Sigmoid colon (tissue), 7 donors: ENCODE results near the gene PHKG2. TPM values are rescaled to one million over a fixed set of nuclear protein-coding genes. Genes with fewer than 3 reads are reported as not detected.
"Not testable (repeated sequence)": the region's sequence is repeated elsewhere in the genome, so short reads cannot be mapped to it uniquely, and the experiment has no call there.

Source experiments
- DNase-seq: peaks from one replicate; pipeline ENCODE4 v3.0.0-alpha.2; 2019
- H3K27ac ChIP-seq, 4 donors: fragments of 200-600 bp; sonication (generic); one replicate each; pipeline ENCODE4 v1.5.1; 2016 to 2019; ENCODE audit warnings: mild to moderate bottlenecking in 1 of 4
- H3K27me3 ChIP-seq, 3 donors: fragments of 200-600 bp; sonication (generic); one replicate each; pipeline ENCODE4 v1.5.1; 2019; ENCODE audit warnings: mild to moderate bottlenecking in 1 of 3
- H3K36me3 ChIP-seq, 4 donors: fragments of 200-600 bp; sonication (generic); one replicate each; pipeline ENCODE4 v1.5.1; 2016 to 2019
- H3K4me1 ChIP-seq, 4 donors: fragments of 200-600 bp; sonication (generic); one replicate each; pipeline ENCODE4 v1.5.1; 2017 to 2019
- H3K4me3 ChIP-seq, 4 donors: fragments of 200-600 bp; sonication (generic); one replicate each; pipeline ENCODE4 v1.5.1; 2017 to 2019; ENCODE audit warnings: mild to moderate bottlenecking in 2 of 4, moderate library complexity in 1 of 4
- H3K9me3 ChIP-seq, 4 donors: fragments of 200-600 bp in 3 of 4; sonication (generic) in 3 of 4; one replicate each; pipeline versions ENCODE4 v1.5.1 to v1.6.1; 2013 to 2019
- CTCF ChIP-seq, 4 experiments: fragments of 450-650 bp in 3 of 4; fragments of 200-600 bp in 1 of 4; IDR thresholded peaks; one replicate each; pipeline ENCODE4 v1.5.1; 2016 to 2019; ENCODE audit warnings: antibody characterized with exemption in 4 of 4, mild to moderate bottlenecking in 3 of 4, moderate library complexity in 2 of 4
- EP300 ChIP-seq, 4 donors: sonication (generic); formaldehyde crosslinking; IDR thresholded peaks; one replicate each; pipeline ENCODE4 v1.6.1; 2017; ENCODE audit warnings: antibody characterized with exemption in 4 of 4
- POLR2A ChIP-seq, 2 donors: fragments of 450-650 bp; IDR thresholded peaks; one replicate each; pipeline ENCODE4 v1.6.1; 2016; ENCODE audit warnings: antibody characterized with exemption in 2 of 2, mild to moderate bottlenecking in 2 of 2, moderate library complexity in 2 of 2
- POLR2AphosphoS5 ChIP-seq, 4 donors: sonication (generic); formaldehyde crosslinking; IDR thresholded peaks; one replicate each; pipeline ENCODE4 v1.6.1; 2017; ENCODE audit warnings: antibody characterized with exemption in 4 of 4
- WGBS, 2 donors: extraction: QIAGEN DNeasy Blood & Tissue Kit; methylation state at CpG; one replicate each; pipeline ENCODE4 v1.1.7; 2013; 5-methylcytosine and 5-hydroxymethylcytosine counted together
- intact Hi-C: fragments of 100-400 bp; cut with DNase I; formaldehyde crosslinking; loops from one replicate; pipeline ENCODE4 v1.15.1; 2023
- polyA plus RNA-seq, 3 donors: library from polyadenylated mRNA; stranded (reverse); fragments of 200-250 nt; gene quantifications; one replicate each; pipeline ENCODE4 v1.2.3, GENCODE V29; 2013
- total RNA-seq, 4 donors: library from RNA; depleted of rRNA; stranded (reverse); fragments of >200 nt; gene quantifications; one replicate each; pipeline ENCODE4 v1.1.0, GENCODE V29; 2016
- donor health status: healthy with polysubstance abuse.
- donor health status: Bipolar disorder and iron deficiency.
- donor health status: healthy.

The PHKG2 gene
- total and polyA plus RNA-seq, 7 donors: 19.2 to 45.0 (median 23.8) TPM

- WGBS, 2 donors: 87 to 92% methylated on average over 5 of the region's 5 CpGs
- no peak for DNase-seq
- H3K36me3 ChIP-seq: peaks cover 38 to 59% (median 55%) of the 10 kb centered on the region in 4 donors
- no peak overlapping the region for H3K27ac ChIP-seq
- intact Hi-C loops: loop anchor here (2.0 kb wide), 1 partner anchor 18 kb away; no protein-coding TSS in a partner anchor
- H3K27me3 ChIP-seq: no peaks in the 10 kb centered on the region
- TF ChIP-seq POLR2A (IDR thresholded peaks at IDR 0.05) (no peak), EP300 (IDR thresholded peaks at IDR 0.05) (no peak), CTCF (IDR thresholded peaks at IDR 0.05) (no peak), POLR2AphosphoS5 (IDR thresholded peaks at IDR 0.05) (no peak)
- H3K4me3 ChIP-seq: no peak overlapping the region
- peaks cover 0 to 26% (median 20%) of the 10 kb centered on the region in 4 donors for H3K4me1 ChIP-seq
- H3K9me3 ChIP-seq: no peaks in the 10 kb centered on the region
These were observed 47.3 kb upstream of the PHKG2 start for GRCh38 chr16:30700971-30701370.

GRCh38 chr16:30703071-30703470 is 45.2 kb upstream of the PHKG2 start:
- H3K27ac ChIP-seq, intact Hi-C loops, DNase-seq, H3K4me3 ChIP-seq, H3K27me3 ChIP-seq, H3K9me3 ChIP-seq: not testable (repeated sequence)
- peaks cover 50 to 80% (median 76%) of the 10 kb centered on the region in 4 donors for H3K36me3 ChIP-seq
- H3K4me1 ChIP-seq: peaks cover 0 to 19% (median 17%) of the 10 kb centered on the region in 4 donors
- WGBS, 2 donors: 92 to 94% methylated on average over 12 of the region's 12 CpGs

- WGBS, 2 donors: 96 to 97% methylated on average over 10 of the region's 10 CpGs
- no peak for DNase-seq
- Histone ChIP-seq H3K4me1 (peaks cover 0 to 19% (median 17%) of the 10 kb centered on the region in 4 donors), H3K27ac (no peak overlapping the region), H3K9me3 (no peaks in the 10 kb centered on the region), H3K4me3 (no peak overlapping the region), H3K36me3 (peaks cover 54 to 89% (median 85%) of the 10 kb centered on the region in 4 donors), H3K27me3 (no peaks in the 10 kb centered on the region)
- intact Hi-C loops: no loop called here
- no peak for TF ChIP-seq POLR2A (IDR thresholded peaks at IDR 0.05)
- TF ChIP-seq POLR2AphosphoS5 (IDR thresholded peaks at IDR 0.05): no peak
- TF ChIP-seq CTCF (IDR thresholded peaks at IDR 0.05): no peak
- TF ChIP-seq EP300 (IDR thresholded peaks at IDR 0.05): no peak
These were observed 44.3 kb upstream of the PHKG2 start for GRCh38 chr16:30703971-30704370.

GRCh38 chr16:30706046-30706445 is 42.2 kb upstream of the PHKG2 start:
- Histone ChIP-seq H3K36me3 (peaks cover 65 to 99% (median 97%) of the 10 kb centered on the region in 4 donors), H3K4me1 (no peaks in the 10 kb centered on the region), H3K27me3 (no peaks in the 10 kb centered on the region), H3K27ac (no peak overlapping the region), H3K9me3 (no peaks in the 10 kb centered on the region), H3K4me3 (no peak overlapping the region)
- intact Hi-C loops: no loop called here
- TF ChIP-seq CTCF (IDR thresholded peaks at IDR 0.05): no peak
- TF ChIP-seq POLR2AphosphoS5 (IDR thresholded peaks at IDR 0.05): no peak
- no peak for TF ChIP-seq POLR2A (IDR thresholded peaks at IDR 0.05)
- TF ChIP-seq EP300 (IDR thresholded peaks at IDR 0.05): no peak
- no peak for DNase-seq
- WGBS, 2 donors: 95 to 96% methylated on average over 6 of the region's 6 CpGs

GRCh38 chr16:30710971-30711370 is 37.3 kb upstream of the PHKG2 start:
- no peaks in the 10 kb centered on the region for H3K9me3 ChIP-seq
- no peak for DNase-seq
- 95 to 98% methylated on average over 4 of the region's 4 CpGs for WGBS, 2 donors
- H3K4me3 ChIP-seq: no peak overlapping the region
- H3K36me3 ChIP-seq: peaks cover 64 to 100% (median 96%) of the 10 kb centered on the region in 4 donors
- H3K27me3 ChIP-seq: no peaks in the 10 kb centered on the region
- peaks cover 0 to 4% (median 0%) of the 10 kb centered on the region in 4 donors for H3K4me1 ChIP-seq
- TF ChIP-seq EP300 (IDR thresholded peaks at IDR 0.05) (no peak), POLR2A (IDR thresholded peaks at IDR 0.05) (no peak), POLR2AphosphoS5 (IDR thresholded peaks at IDR 0.05) (no peak)
- intact Hi-C loops: no loop called here
- no peak overlapping the region for H3K27ac ChIP-seq

GRCh38 chr16:30711712-30712111 is 36.5 kb upstream of the PHKG2 start:
- Histone ChIP-seq H3K9me3 (no peaks in the 10 kb centered on the region), H3K36me3 (peaks cover 64 to 100% (median 96%) of the 10 kb centered on the region in 4 donors), H3K27ac (no peak overlapping the region), H3K27me3 (no peaks in the 10 kb centered on the region), H3K4me3 (no peak overlapping the region), H3K4me1 (peaks cover 0 to 4% (median 0%) of the 10 kb centered on the region in 4 donors)
- 97% methylated on average over 1 of the region's 1 CpG for WGBS, 2 donors
- intact Hi-C loops: no loop called here
- TF ChIP-seq POLR2A (IDR thresholded peaks at IDR 0.05) (no peak), EP300 (IDR thresholded peaks at IDR 0.05) (no peak), CTCF (IDR thresholded peaks at IDR 0.05) (no peak), POLR2AphosphoS5 (IDR thresholded peaks at IDR 0.05) (no peak)
- DNase-seq: no peak
